AG09309 (cell line): ENCODE measurements around the gene DAAM2.

Experiments
- DNase-seq: peaks from one replicate; pipeline ENCODE4 v3.0.0-alpha.2; 2010; ENCODE audit warnings: low read depth
- H3K4me3 ChIP-seq: 2 replicates; pipeline ENCODE4 v1.5.1; 2011; ENCODE audit warnings: mild to moderate bottlenecking, low read depth, low read length, moderate library complexity; ENCODE audit not compliant: control insufficient read depth
- CTCF ChIP-seq: IDR thresholded peaks from 2 replicates; pipeline ENCODE4 v1.5.1; 2011; ENCODE audit warnings: mild to moderate bottlenecking, low read depth, low read length, inconsistent platforms; ENCODE audit not compliant: insufficient read depth, control insufficient read depth; ENCODE audit errors: missing control alignments

DAAM2 gene

GRCh38 chr6:39824030-39824926, 32.1 kb downstream of the DAAM2 start:
- no peak for DNase-seq
- TF ChIP-seq CTCF = no peak
- H3K4me3 ChIP-seq = no peak overlapping the region

- TF ChIP-seq CTCF = no peak
- no peak overlapping the region for H3K4me3 ChIP-seq
- no peak for DNase-seq
Observed at GRCh38 chr6:39829331-39829730, 37.2 kb downstream of the DAAM2 start.

DNA sequence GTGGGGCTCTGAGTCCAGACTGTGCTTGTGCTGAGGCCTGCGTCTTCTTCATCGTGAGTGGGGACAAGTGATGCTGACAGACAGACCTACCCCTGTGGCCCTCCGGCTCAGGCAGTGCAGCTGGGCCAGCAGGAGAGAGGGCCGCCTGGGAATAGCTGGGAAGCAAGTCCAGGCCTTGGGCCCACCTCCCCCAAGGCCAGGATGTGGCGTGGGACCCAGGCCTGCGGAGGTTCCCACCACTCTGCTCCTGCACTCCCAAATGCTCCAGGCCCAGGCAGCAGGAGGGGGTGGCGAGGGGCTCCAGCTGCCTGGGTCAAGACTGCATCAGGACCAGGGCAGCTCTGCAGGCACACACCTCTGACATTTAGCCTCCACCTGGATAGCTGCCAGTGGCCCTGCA, 38.3 kb downstream of the DAAM2 start:
- no peak for TF ChIP-seq CTCF
- no peak for DNase-seq
- H3K4me3 ChIP-seq = no peak overlapping the region

DNA sequence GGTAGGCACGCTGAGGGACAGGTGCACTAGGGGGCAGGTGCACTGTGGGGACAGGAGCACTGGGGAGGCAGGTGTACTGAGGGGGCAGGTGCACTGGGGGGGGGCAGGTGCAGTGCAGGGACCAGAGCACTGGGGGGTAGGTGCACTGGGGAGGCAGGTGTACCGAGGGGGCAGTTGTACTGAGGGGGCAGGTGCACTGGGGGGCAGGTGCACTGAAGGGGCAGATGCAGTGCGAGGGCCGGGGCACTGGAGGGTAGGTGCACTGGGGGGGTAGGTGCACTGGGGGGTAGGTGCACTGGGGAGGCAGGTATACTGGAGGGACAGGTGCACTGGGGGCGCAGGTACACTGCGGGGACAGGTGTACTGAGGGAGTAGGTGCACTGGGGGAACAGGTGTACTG, 39.5 kb downstream of the DAAM2 start:
- no peak overlapping the region for H3K4me3 ChIP-seq
- no peak for DNase-seq
- TF ChIP-seq CTCF = no peak

DNA sequence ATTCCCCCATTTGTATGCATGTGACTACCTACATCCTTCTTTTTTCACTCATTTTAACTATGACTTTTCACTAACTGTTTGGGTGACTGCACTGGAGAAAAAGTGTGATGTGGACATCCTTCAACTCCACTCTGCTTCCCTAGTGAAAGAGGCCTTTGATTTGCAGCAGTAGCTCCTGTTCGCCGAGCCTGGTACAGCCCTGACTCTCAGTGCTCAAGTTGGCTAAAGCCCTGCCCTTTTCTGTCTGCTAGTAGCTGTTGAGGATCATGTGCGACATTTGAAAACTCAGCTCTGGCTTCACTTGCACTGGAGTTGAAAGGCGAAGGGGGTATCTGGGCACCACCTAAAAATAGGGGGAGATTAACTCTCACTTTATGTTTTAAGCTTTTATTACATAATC, 42.1 kb downstream of the DAAM2 start:
- TF ChIP-seq CTCF = no peak
- no peak for DNase-seq

DNA sequence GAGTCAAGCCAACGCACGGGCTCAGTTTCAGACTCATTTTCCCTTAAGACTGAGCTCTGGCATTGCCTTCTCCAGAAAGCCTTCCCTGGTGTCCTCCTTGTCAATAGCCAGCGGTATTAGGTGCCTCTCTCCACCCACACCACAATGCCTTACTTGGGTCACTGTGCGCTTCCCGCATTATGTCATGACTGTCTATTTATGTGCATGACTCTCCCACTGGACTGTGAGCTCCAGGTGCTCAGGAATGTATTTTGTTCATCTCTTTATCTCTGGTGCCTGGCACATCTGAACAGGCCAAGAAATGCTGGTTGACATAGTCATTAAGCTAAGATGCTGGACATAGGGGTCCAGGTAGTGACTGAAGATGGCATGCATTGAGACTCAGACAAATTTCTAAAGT, 42.7 kb downstream of the DAAM2 start:
- H3K4me3 ChIP-seq = no peak overlapping the region
- no peak for TF ChIP-seq CTCF
- DNase-seq = no peak

More for the DNA sequence above, 42.1 kb downstream of the DAAM2 start:
- no peak overlapping the region for H3K4me3 ChIP-seq
